Measurements from ENCODE around the gene UBTF. TPM values are rescaled to one million over a fixed set of nuclear protein-coding genes. Genes with fewer than 3 reads are reported as not detected.

The UBTF gene
- total RNA-seq, 1 experiment from 2014 or later = 114 TPM

DNA sequence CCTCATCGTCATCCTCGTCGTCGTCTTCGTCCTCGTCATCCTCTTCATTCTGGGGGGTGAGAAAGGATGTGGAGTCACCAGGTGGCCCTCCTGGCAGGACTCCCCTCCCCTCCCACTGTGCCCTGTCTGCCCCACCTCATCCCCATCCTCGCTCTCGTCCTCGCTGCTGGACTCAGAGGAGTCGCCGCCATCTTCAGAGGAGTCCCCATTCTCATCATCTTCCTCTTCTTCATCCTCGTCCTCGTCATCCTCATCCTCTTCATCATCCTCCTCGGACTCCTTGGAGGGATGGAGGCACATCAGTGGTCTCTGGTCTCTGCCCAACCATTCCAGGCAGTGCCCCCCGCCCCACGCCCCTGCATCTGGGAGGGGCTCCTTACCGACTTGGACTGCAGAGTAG is 12.2 kb downstream of the UBTF start:
- Histone ChIP-seq H3K27me3 (replicated peaks; ENCODE audit: insufficient read depth, low read depth, low read length, poor library complexity) (no peaks in the 10 kb centered on the region), H3K4me3 (ENCODE audit: low read depth, low read length, poor library complexity, severe bottlenecking) (no peak overlapping the region), H3K27ac (ENCODE audit: low read depth, low read length, poor library complexity, severe bottlenecking) (no peak overlapping the region), H3K4me1 (ENCODE audit: insufficient read depth, low read length, poor library complexity, severe bottlenecking) (no peaks in the 10 kb centered on the region), H3K9me3 (ENCODE audit: low read depth, low read length, poor library complexity, severe bottlenecking) (no peaks in the 10 kb centered on the region), H3K36me3 (ENCODE audit: insufficient read depth, low read length, poor library complexity, severe bottlenecking) (peaks cover 40% of the 10 kb centered on the region)
- ChIA-PET CTCF (no interaction called here), POLR2A (ENCODE audit: low non-redundant PET) (no interaction called here)
- no TSS peak for BruUV-seq (replicated peaks)
- intact Hi-C loops (cut with micrococcal nuclease; ENCODE audit: unreplicated experiment) = no loop called here
- DNase-seq (ENCODE audit: low spot score) = no peak
- TF ChIP-seq, protein P1, sequence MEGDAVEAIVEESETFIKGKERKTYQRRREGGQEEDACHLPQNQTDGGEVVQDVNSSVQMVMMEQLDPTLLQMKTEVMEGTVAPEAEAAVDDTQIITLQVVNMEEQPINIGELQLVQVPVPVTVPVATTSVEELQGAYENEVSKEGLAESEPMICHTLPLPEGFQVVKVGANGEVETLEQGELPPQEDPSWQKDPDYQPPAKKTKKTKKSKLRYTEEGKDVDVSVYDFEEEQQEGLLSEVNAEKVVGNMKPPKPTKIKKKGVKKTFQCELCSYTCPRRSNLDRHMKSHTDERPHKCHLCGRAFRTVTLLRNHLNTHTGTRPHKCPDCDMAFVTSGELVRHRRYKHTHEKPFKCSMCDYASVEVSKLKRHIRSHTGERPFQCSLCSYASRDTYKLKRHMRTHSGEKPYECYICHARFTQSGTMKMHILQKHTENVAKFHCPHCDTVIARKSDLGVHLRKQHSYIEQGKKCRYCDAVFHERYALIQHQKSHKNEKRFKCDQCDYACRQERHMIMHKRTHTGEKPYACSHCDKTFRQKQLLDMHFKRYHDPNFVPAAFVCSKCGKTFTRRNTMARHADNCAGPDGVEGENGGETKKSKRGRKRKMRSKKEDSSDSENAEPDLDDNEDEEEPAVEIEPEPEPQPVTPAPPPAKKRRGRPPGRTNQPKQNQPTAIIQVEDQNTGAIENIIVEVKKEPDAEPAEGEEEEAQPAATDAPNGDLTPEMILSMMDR (conservative IDR thresholded peaks at IDR 0.05; ENCODE audit: low read depth, low read length) = no peak
- TF ChIP-seq EZH2 (IDR thresholded peaks at IDR 0.05; ENCODE audit: borderline replicate concordance, low read depth, low read length, poor library complexity, severe bottlenecking) = no peak

DNA sequence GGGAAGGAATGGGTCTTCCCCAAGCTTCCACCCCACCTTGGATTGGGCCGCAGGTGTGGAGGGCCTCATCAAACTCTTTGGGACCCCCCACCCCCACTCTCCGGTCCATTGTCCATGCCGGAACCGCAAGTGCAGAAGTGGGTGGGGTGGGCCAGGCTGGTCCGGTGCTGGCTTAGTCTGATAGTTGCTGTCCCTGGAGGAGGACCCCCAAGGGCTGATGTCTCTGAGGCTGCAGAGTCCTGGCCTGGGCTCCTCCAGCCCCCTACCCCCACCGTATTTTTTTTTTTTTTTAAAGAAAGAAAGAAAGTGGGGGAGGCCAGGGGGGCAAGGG is 12.7 kb downstream of the UBTF start:
- H3K4me1 ChIP-seq (ENCODE audit: insufficient read depth, low read length, poor library complexity, severe bottlenecking) = no peaks in the 10 kb centered on the region
- no peak for TF ChIP-seq EZH2 (IDR thresholded peaks at IDR 0.05; ENCODE audit: borderline replicate concordance, low read depth, low read length, poor library complexity, severe bottlenecking)
- TF ChIP-seq, protein P1 (conservative IDR thresholded peaks at IDR 0.05; ENCODE audit: low read depth, low read length) = no peak
- ChIA-PET POLR2A (ENCODE audit: low non-redundant PET) (no interaction called here), CTCF (no interaction called here)
- DNase-seq (ENCODE audit: low spot score) = no peak
- intact Hi-C loops (cut with micrococcal nuclease; ENCODE audit: unreplicated experiment) = no loop called here
- H3K27ac ChIP-seq (ENCODE audit: low read depth, low read length, poor library complexity, severe bottlenecking) = no peak overlapping the region
- no peak overlapping the region for H3K4me3 ChIP-seq (ENCODE audit: low read depth, low read length, poor library complexity, severe bottlenecking)
- BruUV-seq (replicated peaks) = no TSS peak
- no peaks in the 10 kb centered on the region for H3K9me3 ChIP-seq (ENCODE audit: low read depth, low read length, poor library complexity, severe bottlenecking)
- H3K36me3 ChIP-seq (ENCODE audit: insufficient read depth, low read length, poor library complexity, severe bottlenecking) = peaks cover 40% of the 10 kb centered on the region
- no peaks in the 10 kb centered on the region for H3K27me3 ChIP-seq (replicated peaks; ENCODE audit: insufficient read depth, low read depth, low read length, poor library complexity)

DNA sequence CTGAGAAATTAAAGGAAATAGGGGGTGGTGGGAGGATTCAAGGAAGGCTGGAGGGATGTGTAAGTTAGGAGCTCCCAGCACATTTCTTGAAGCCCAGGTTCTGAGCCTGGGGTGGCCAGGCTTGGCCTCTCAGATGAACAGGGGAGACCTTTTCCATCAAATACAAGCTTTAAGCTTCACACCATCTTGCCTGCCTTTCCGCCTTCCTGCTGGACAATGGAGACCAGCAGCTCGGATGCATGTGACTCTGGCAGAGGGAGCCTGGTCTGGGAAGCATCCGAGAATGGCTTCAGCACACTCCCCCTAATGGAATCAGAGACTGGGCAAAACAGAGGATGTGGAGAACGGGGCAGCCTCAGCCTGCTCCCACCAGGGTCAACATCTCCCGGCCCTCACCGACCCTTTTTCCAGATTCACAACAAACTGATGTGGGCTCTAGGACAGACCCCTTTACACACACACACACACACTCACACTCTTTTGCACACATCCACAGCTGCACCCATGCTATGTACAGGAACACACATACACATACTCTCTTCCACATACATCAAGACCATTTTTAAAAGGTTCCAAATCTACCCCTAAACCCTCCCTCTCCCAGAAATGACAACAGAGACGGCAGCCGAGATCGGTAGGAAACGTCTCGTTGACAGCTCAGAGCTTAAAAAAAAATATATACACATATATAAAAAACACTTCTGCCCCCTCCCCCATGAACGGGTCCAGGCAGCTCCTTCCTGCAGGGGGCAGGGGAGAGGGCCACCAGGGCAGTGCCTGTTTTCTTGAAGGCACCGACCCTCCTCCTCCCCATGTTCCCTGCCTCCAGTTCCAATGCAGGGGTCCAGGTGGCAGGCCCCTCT is 13.3 kb downstream of the UBTF start:
- H3K4me1 ChIP-seq (ENCODE audit: insufficient read depth, low read length, poor library complexity, severe bottlenecking) = no peaks in the 10 kb centered on the region
- no TSS peak for BruUV-seq (replicated peaks)
- H3K36me3 ChIP-seq (ENCODE audit: insufficient read depth, low read length, poor library complexity, severe bottlenecking) = peaks cover 40% of the 10 kb centered on the region
- H3K9me3 ChIP-seq (ENCODE audit: low read depth, low read length, poor library complexity, severe bottlenecking) = no peaks in the 10 kb centered on the region
- DNase-seq (ENCODE audit: low spot score) = no peak
- no peak overlapping the region for H3K27ac ChIP-seq (ENCODE audit: low read depth, low read length, poor library complexity, severe bottlenecking)
- POLR2A ChIA-PET (ENCODE audit: low non-redundant PET) = interaction anchor here (0.7 kb wide), 1 partner anchor 114 kb away, joined by 3 read pairs; no protein-coding TSS in a partner anchor
- no peaks in the 10 kb centered on the region for H3K27me3 ChIP-seq (replicated peaks; ENCODE audit: insufficient read depth, low read depth, low read length, poor library complexity)
- CTCF ChIA-PET = no interaction called here
- intact Hi-C loops (cut with micrococcal nuclease; ENCODE audit: unreplicated experiment) = no loop called here
- H3K4me3 ChIP-seq (ENCODE audit: low read depth, low read length, poor library complexity, severe bottlenecking) = no peak overlapping the region
- no peak for TF ChIP-seq EZH2 (IDR thresholded peaks at IDR 0.05; ENCODE audit: borderline replicate concordance, low read depth, low read length, poor library complexity, severe bottlenecking)
- TF ChIP-seq, protein P1 (conservative IDR thresholded peaks at IDR 0.05; ENCODE audit: low read depth, low read length) = no peak

Data from A673 (cell line).